AG09309 (cell line): ENCODE measurements around the gene UCN.

Experiments
- DNase-seq: peaks from one replicate; pipeline ENCODE4 v3.0.0-alpha.2; 2010; ENCODE audit warnings: low read depth
- H3K4me3 ChIP-seq: 2 replicates; pipeline ENCODE4 v1.5.1; 2011; ENCODE audit warnings: mild to moderate bottlenecking, low read depth, low read length, moderate library complexity; ENCODE audit not compliant: control insufficient read depth
- CTCF ChIP-seq: IDR thresholded peaks from 2 replicates; pipeline ENCODE4 v1.5.1; 2011; ENCODE audit warnings: mild to moderate bottlenecking, low read depth, low read length, inconsistent platforms; ENCODE audit not compliant: insufficient read depth, control insufficient read depth; ENCODE audit errors: missing control alignments

The UCN gene

GRCh38 chr2:27265536-27265870 lies 42.7 kb downstream of the UCN start:
- H3K4me3 ChIP-seq, result no peak overlapping the region
- no peak for TF ChIP-seq CTCF
- no peak for DNase-seq

GRCh38 chr2:27264753-27265535 lies 43.3 kb downstream of the UCN start:
- no peak for DNase-seq
- no peak overlapping the region; the same call in 1 of the 2 replicates for H3K4me3 ChIP-seq
- peak; percentile 27 for TF ChIP-seq CTCF

- no peak overlapping the region for H3K4me3 ChIP-seq
- no peak for DNase-seq
Measured at GRCh38 chr2:27264253-27264752, 43.9 kb downstream of the UCN start.

GRCh38 chr2:27263287-27264252 lies 44.7 kb downstream of the UCN start:
- TF ChIP-seq CTCF, result no peak
- peak overlapping the region; percentile 21 for H3K4me3 ChIP-seq

More at GRCh38 chr2:27264253-27264752, 43.9 kb downstream of the UCN start:
- no peak for TF ChIP-seq CTCF

GRCh38 chr2:27262379-27263286 lies 45.6 kb downstream of the UCN start, which contains the start of gene SLC30A3:
SLC30A3 (minus strand) TSS chr2:27263047; CDS start chr2:27262906, 141 bp downstream.
- H3K4me3 ChIP-seq, result peak within 1 kb of the TSS; percentile 21
- no peak for TF ChIP-seq CTCF
- no peak for DNase-seq

More at GRCh38 chr2:27263287-27264252, 44.7 kb downstream of the UCN start:
- no peak for DNase-seq

GRCh38 chr2:27261926-27262298 lies 46.3 kb downstream of the UCN start:
- no peak overlapping the region for H3K4me3 ChIP-seq
- no peak for DNase-seq
- no peak for TF ChIP-seq CTCF
